ENCODE results near the gene CDHR1.

GRCh38 chr10:84230359-84230758 lies 36.0 kb downstream of the CDHR1 start:
- TF ChIP-seq CTCF (IDR thresholded peaks at IDR 0.05; ENCODE audit: control extremely low read depth in 1 of 3, insufficient read depth in 1 of 3, low read depth in 1 of 3, low read length in 3 of 3) (no peak), EZH2 (IDR thresholded peaks at IDR 0.05; ENCODE audit: low read depth, low read length, severe bottlenecking) (no peak), RAD21 (IDR thresholded peaks at IDR 0.05 in 1 of 2, conservative IDR thresholded peaks at IDR 0.05 in 1 of 2; ENCODE audit: low read depth in 2 of 2, low read length in 2 of 2) (no peak), HDAC6 (IDR thresholded peaks at IDR 0.05; ENCODE audit: low read depth, low read length) (no peak), MAX (IDR thresholded peaks at IDR 0.05) (no peak), TCF12 (IDR thresholded peaks at IDR 0.05; ENCODE audit: low read depth, low read length) (no peak)

Measured in H1 (cell line).